Neuronal stem cell (in vitro differentiated cells): ENCODE results near the gene PTPRT.

Experiments
- DNase-seq: peaks from one replicate; pipeline ENCODE4 v3.0.0-alpha.2; 2013; ENCODE audit warnings: low spot score
- H2AFZ ChIP-seq: one replicate; pipeline ENCODE4 v1.6.1; 2013; ENCODE audit warnings: mild to moderate bottlenecking, low read length, inconsistent platforms
- H2AK5ac ChIP-seq: 2 replicates; pipeline ENCODE4 v1.6.1; 2013; ENCODE audit warnings: low read depth, mild to moderate bottlenecking, inconsistent platforms, low read length, moderate library complexity, mixed read lengths
- H2BK120ac ChIP-seq: 2 replicates; pipeline ENCODE4 v1.6.1; 2013; ENCODE audit warnings: low read depth, mild to moderate bottlenecking, inconsistent platforms, low read length, moderate library complexity, mixed read lengths
- H2BK12ac ChIP-seq: one replicate; pipeline ENCODE4 v1.6.1; 2013; ENCODE audit warnings: low read length, inconsistent platforms
- H2BK15ac ChIP-seq: 2 replicates; pipeline ENCODE4 v1.6.1; 2013; ENCODE audit warnings: mild to moderate bottlenecking, low read length, inconsistent platforms, mixed read lengths
- H2BK5ac ChIP-seq: one replicate; pipeline ENCODE4 v1.6.1; 2013; ENCODE audit warnings: inconsistent platforms, mild to moderate bottlenecking, low read length, moderate library complexity
- H3K14ac ChIP-seq: one replicate; pipeline ENCODE4 v1.6.1; 2013; ENCODE audit warnings: low read length, inconsistent platforms
- H3K18ac ChIP-seq: 2 replicates; pipeline ENCODE4 v1.6.1; 2013; ENCODE audit warnings: low read length, inconsistent platforms
- H3K23ac ChIP-seq: 2 replicates; pipeline ENCODE4 v1.6.1; 2013; ENCODE audit warnings: low read depth, mild to moderate bottlenecking, mixed read lengths, low read length, inconsistent platforms; ENCODE audit not compliant: poor library complexity
- H3K27ac ChIP-seq: replicated peaks from 3 replicates; pipeline ENCODE4 v1.5.1; 2013; ENCODE audit warnings: low read length, inconsistent platforms
- H3K27me3 ChIP-seq, 3 experiments: 2 replicates each; pipeline ENCODE4 v1.6.1; 2013; ENCODE audit warnings: low read length in 3 of 3, mild to moderate bottlenecking in 2 of 3, inconsistent platforms in 1 of 3, low read depth in 1 of 3, mixed read lengths in 1 of 3, moderate library complexity in 1 of 3; ENCODE audit not compliant: control insufficient read depth in 3 of 3, insufficient read depth in 3 of 3
- H3K36me3 ChIP-seq, 2 donors: replicated peaks in 1 of 2; 2 replicates each; pipeline ENCODE4 v1.6.1; 2013; ENCODE audit warnings: low read length in 2 of 2; ENCODE audit not compliant: control insufficient read depth in 2 of 2, insufficient read depth in 2 of 2
- H3K4ac ChIP-seq: 2 replicates; pipeline ENCODE4 v1.6.1; 2013; ENCODE audit warnings: inconsistent platforms, mild to moderate bottlenecking, low read length, moderate library complexity
- H3K4me1 ChIP-seq, 2 donors: 1 replicate in 1 of 2; 2 replicates in 1 of 2; pipeline ENCODE4 v1.6.1; 2013; ENCODE audit warnings: low read length in 2 of 2, low read depth in 1 of 2; ENCODE audit not compliant: control insufficient read depth in 2 of 2, insufficient read depth in 1 of 2
- H3K4me2 ChIP-seq: one replicate; pipeline ENCODE4 v1.6.1; 2013; ENCODE audit warnings: mild to moderate bottlenecking, low read length, inconsistent platforms; ENCODE audit not compliant: insufficient read depth, poor library complexity, severe bottlenecking
- H3K4me3 ChIP-seq, 2 donors: 2 replicates each; pipeline ENCODE4 v1.5.1; 2013; ENCODE audit warnings: low read length in 2 of 2, mild to moderate bottlenecking in 2 of 2, inconsistent platforms in 1 of 2, moderate library complexity in 1 of 2
- H3K79me1 ChIP-seq: one replicate; pipeline ENCODE4 v1.6.1; 2013; ENCODE audit warnings: low read depth, mild to moderate bottlenecking, inconsistent platforms, low read length, moderate library complexity
- H3K9ac ChIP-seq: one replicate; pipeline ENCODE4 v1.6.1; 2013; ENCODE audit warnings: mild to moderate bottlenecking, low read depth, low read length, inconsistent platforms; ENCODE audit not compliant: poor library complexity
- H3K9me3 ChIP-seq, 2 donors: replicated peaks in 1 of 2; 2 replicates each; pipeline versions ENCODE3 to v1.6.1; 2013; ENCODE audit warnings: low read length in 2 of 2, mild to moderate bottlenecking in 2 of 2, inconsistent platforms in 1 of 2, low read depth in 1 of 2, mixed read lengths in 1 of 2, moderate library complexity in 1 of 2; ENCODE audit not compliant: control insufficient read depth in 2 of 2, insufficient read depth in 1 of 2
- H4K8ac ChIP-seq: one replicate; pipeline ENCODE4 v1.6.1; 2013; ENCODE audit warnings: low read depth, mild to moderate bottlenecking, inconsistent platforms, low read length, moderate library complexity
- H4K91ac ChIP-seq: one replicate; pipeline ENCODE4 v1.6.1; 2013; ENCODE audit warnings: low read length, low read depth, mild to moderate bottlenecking, inconsistent platforms; ENCODE audit not compliant: poor library complexity
- WGBS, 2 donors: extraction: QIAGEN DNeasy Blood & Tissue Kit; methylation state at CpG; one replicate each; pipeline ENCODE4 v1.1.7; 2013; ENCODE audit warnings: missing lambda C conversion rate in 2 of 2, mixed read lengths in 1 of 2; ENCODE audit not compliant: insufficient read length in 2 of 2, insufficient replicate concordance in 1 of 2; ENCODE audit errors: extremely low coverage in 2 of 2; 5-methylcytosine and 5-hydroxymethylcytosine counted together

Gene PTPRT

DNA sequence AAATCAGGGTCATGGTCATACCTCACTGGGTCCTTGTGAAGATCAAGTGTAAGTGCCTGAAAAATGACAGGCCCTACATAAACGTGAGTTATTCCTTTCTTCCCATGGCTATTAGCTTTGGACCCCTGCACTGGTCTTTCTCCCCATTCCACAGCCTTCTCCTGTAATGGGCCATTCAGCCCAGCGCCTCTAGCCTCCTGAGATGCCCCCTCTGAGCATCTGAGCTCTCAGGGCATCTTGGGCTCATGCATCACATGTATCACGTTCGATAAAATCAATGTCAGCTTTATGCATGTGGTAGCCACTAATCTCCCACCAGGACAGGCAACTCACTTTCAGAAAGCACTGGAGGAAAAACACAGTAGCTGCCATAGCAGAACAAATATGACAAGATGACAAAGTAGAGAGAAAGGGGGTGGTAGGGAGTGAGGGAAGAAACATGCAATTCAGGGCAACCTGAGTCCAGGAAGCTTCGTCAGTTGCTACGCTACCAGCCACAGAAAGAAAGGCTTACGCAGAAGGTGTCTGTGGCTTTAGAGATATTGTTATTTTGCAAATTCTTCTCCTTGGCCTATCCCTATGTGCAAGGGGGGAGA, 498.8 kb downstream of the PTPRT start:
- no peak overlapping the region for H3K27ac ChIP-seq
- no peak overlapping the region for H3K4me2 ChIP-seq
- H3K4me1 ChIP-seq: no peaks in the 10 kb centered on the region
- WGBS, 2 donors: no CpG with 5 or more reads among the region's 7 CpGs
- no peak overlapping the region for H3K9ac ChIP-seq
- H2BK12ac ChIP-seq: no peak overlapping the region
- no peak overlapping the region for H2BK5ac ChIP-seq
- H3K4me3 ChIP-seq: no peak overlapping the region
- H2AFZ ChIP-seq: no peak overlapping the region
- H3K9me3 ChIP-seq: no peaks in the 10 kb centered on the region
- H3K36me3 ChIP-seq: no peaks in the 10 kb centered on the region
- no peak overlapping the region for H3K18ac ChIP-seq
- H3K23ac ChIP-seq: no peak overlapping the region
- no peak overlapping the region for H4K8ac ChIP-seq
- no peaks in the 10 kb centered on the region for H3K27me3 ChIP-seq
- H2AK5ac ChIP-seq: no peak overlapping the region
- no peak overlapping the region for H2BK120ac ChIP-seq
- no peak overlapping the region for H3K14ac ChIP-seq
- H3K79me1 ChIP-seq: no peaks in the 10 kb centered on the region
- H2BK15ac ChIP-seq: no peak overlapping the region
- no peak overlapping the region for H4K91ac ChIP-seq
- H3K4ac ChIP-seq: no peak overlapping the region
- DNase-seq: no peak

DNA sequence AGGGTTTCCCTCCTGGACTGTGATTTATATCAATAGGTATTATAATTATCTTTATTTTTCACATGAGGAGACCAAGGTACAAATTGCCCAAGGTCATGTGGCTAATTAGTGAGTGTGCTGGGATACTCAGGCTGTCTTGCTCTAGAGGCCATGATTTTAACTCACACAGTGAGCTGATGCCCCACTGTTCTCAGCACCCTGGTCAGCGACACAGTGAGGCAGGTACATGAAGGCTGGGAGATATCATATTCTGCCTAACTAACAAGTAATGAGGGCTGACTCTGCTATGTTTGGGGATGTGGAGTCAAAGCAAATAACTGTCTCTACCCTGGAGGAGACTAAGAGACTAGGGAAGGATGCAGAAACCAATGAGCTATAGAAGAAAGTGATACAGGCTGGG, 501.1 kb downstream of the PTPRT start:
- no CpG with 5 or more reads among the region's 1 CpG for WGBS, 2 donors
- no peak overlapping the region for H3K14ac ChIP-seq
- no peak overlapping the region for H2AK5ac ChIP-seq
- no peaks in the 10 kb centered on the region for H3K36me3 ChIP-seq
- no peak overlapping the region for H3K4ac ChIP-seq
- H3K9ac ChIP-seq: no peak overlapping the region
- no peak overlapping the region for H2BK12ac ChIP-seq
- no peak overlapping the region for H2BK5ac ChIP-seq
- H3K4me1 ChIP-seq: no peaks in the 10 kb centered on the region
- no peaks in the 10 kb centered on the region for H3K79me1 ChIP-seq
- H4K91ac ChIP-seq: no peak overlapping the region
- no peak overlapping the region for H3K18ac ChIP-seq
- no peak overlapping the region for H3K4me2 ChIP-seq
- H2BK15ac ChIP-seq: no peak overlapping the region
- no peak overlapping the region for H3K27ac ChIP-seq
- no peak overlapping the region for H4K8ac ChIP-seq
- peak; percentile 33 for DNase-seq
- no peaks in the 10 kb centered on the region for H3K9me3 ChIP-seq
- H3K23ac ChIP-seq: no peak overlapping the region
- no peaks in the 10 kb centered on the region for H3K27me3 ChIP-seq
- H2BK120ac ChIP-seq: no peak overlapping the region
- no peak overlapping the region for H3K4me3 ChIP-seq
- no peak overlapping the region for H2AFZ ChIP-seq

DNA sequence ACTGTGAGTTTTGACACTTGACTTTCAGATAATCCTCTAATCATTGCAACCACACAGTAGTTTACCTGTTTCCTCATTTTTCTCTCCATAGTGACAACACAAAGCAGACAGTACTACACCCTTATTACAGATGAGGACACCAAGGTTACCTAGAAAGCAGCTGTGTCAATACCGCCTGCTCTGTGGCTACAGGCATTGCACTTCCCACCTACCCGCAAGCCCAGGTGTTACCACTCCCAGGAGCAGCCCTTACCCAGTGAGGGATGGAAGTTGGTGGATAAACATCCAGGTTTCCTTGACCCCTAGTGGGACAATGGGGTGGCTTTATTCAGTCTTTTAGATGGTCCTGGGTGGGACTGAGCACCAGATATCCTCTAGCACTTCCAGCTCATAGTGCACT, 503.6 kb downstream of the PTPRT start:
- Histone ChIP-seq H3K18ac (no peak overlapping the region), H3K27ac (no peak overlapping the region), H3K14ac (no peak overlapping the region), H4K91ac (no peak overlapping the region), H3K36me3 (no peaks in the 10 kb centered on the region), H3K4me2 (no peak overlapping the region), H2AFZ (no peak overlapping the region), H2BK12ac (no peak overlapping the region), H2BK15ac (no peak overlapping the region), H3K79me1 (no peaks in the 10 kb centered on the region), H2BK120ac (no peak overlapping the region), H3K4me3 (no peak overlapping the region), H3K9me3 (no peaks in the 10 kb centered on the region), H4K8ac (no peak overlapping the region), H2AK5ac (no peak overlapping the region), H3K23ac (no peak overlapping the region), H2BK5ac (no peak overlapping the region), H3K4me1 (no peaks in the 10 kb centered on the region), H3K9ac (no peak overlapping the region), H3K4ac (no peak overlapping the region), H3K27me3 (no peaks in the 10 kb centered on the region)
- no CpG with 5 or more reads among the region's 2 CpGs for WGBS, 2 donors
- no peak for DNase-seq

DNA sequence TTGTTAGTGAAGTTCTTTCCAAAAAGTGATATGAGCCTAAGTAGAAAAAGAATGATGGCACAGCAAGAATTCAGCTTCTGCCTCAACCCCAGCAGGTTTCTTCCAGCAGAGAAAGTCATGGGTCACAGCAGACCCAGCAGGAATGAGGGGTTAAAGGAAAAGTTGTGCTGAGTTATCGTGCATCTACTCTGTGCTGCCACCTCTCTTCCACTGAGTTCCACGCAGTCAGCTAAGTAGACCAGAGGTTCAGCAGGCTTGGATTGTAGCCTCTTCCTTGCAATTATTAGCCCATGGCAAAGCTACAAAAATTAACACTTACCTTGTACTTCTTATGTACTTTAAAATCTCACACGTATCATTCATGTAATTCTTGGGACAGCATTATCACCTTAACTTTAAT, 510.8 kb downstream of the PTPRT start:
- H3K9ac ChIP-seq: no peak overlapping the region
- no peak overlapping the region for H3K23ac ChIP-seq
- H2BK5ac ChIP-seq: no peak overlapping the region
- H3K4ac ChIP-seq: no peak overlapping the region
- H3K18ac ChIP-seq: no peak overlapping the region
- no peak overlapping the region for H2BK15ac ChIP-seq
- WGBS, 2 donors: no CpG with 5 or more reads among the region's 3 CpGs
- no peaks in the 10 kb centered on the region for H3K79me1 ChIP-seq
- H3K27ac ChIP-seq: no peak overlapping the region
- no peak overlapping the region for H2AK5ac ChIP-seq
- no peak for DNase-seq
- no peak overlapping the region for H4K8ac ChIP-seq
- H2AFZ ChIP-seq: no peak overlapping the region
- no peak overlapping the region for H3K4me2 ChIP-seq
- no peaks in the 10 kb centered on the region for H3K36me3 ChIP-seq
- no peak overlapping the region for H2BK12ac ChIP-seq
- no peaks in the 10 kb centered on the region for H3K9me3 ChIP-seq
- no peaks in the 10 kb centered on the region for H3K27me3 ChIP-seq
- no peak overlapping the region for H2BK120ac ChIP-seq
- no peak overlapping the region for H3K14ac ChIP-seq
- H3K4me3 ChIP-seq: no peak overlapping the region
- H3K4me1 ChIP-seq: no peaks in the 10 kb centered on the region
- H4K91ac ChIP-seq: no peak overlapping the region
